HEK293 (cell line): Measurements from ENCODE around the gene PER1.

ENCODE experiments used
- BCL11B ChIP-seq: fragments of 450-650 bp; formaldehyde crosslinking; IDR thresholded peaks from 2 replicates; pipeline ENCODE4 v1.5.1; 2016; ENCODE audit warnings: low read depth, missing biosample characterization, missing genetic modification characterization
- GLI2 ChIP-seq: fragments of 450-650 bp; formaldehyde crosslinking; IDR thresholded peaks from 2 replicates; pipeline ENCODE4; 2017; ENCODE audit warnings: missing biosample characterization, missing genetic modification characterization, low read depth, borderline replicate concordance
- HOXD13 ChIP-seq: sonication (generic); formaldehyde crosslinking; IDR thresholded peaks from 2 replicates; pipeline ENCODE4 v1.8.0; 2022; ENCODE audit warnings: missing genetic modification reagents, borderline replicate concordance
- KLF1 ChIP-seq: fragments of 450-650 bp; formaldehyde crosslinking; IDR thresholded peaks from 2 replicates; pipeline ENCODE4 v1.5.1; 2016; ENCODE audit warnings: missing biosample characterization, missing genetic modification characterization
- KLF10 ChIP-seq: fragments of 450-650 bp; IDR thresholded peaks from 2 replicates; pipeline ENCODE4 v1.5.1; 2018; ENCODE audit warnings: missing biosample characterization, mild to moderate bottlenecking, missing genetic modification characterization
- PRDM1 ChIP-seq: fragments of 450-650 bp; formaldehyde crosslinking; IDR thresholded peaks from 2 replicates; pipeline ENCODE4; 2016; ENCODE audit warnings: missing biosample characterization, missing genetic modification characterization
- SALL2 ChIP-seq: fragments of 450-650 bp; formaldehyde crosslinking; IDR thresholded peaks from 2 replicates; pipeline ENCODE4 v1.5.0; 2017; ENCODE audit warnings: missing biosample characterization, mild to moderate bottlenecking, missing genetic modification characterization, borderline replicate concordance
- WT1 ChIP-seq: fragments of 450-650 bp; formaldehyde crosslinking; IDR thresholded peaks from 2 replicates; pipeline ENCODE4 v1.5.1; 2016; ENCODE audit warnings: missing biosample characterization, missing genetic modification characterization
- ZFHX2 ChIP-seq: fragments of 450-650 bp; formaldehyde crosslinking; conservative IDR thresholded peaks from 2 replicates; pipeline ENCODE4 v1.5.1; 2016; ENCODE audit warnings: missing biosample characterization, missing genetic modification characterization
- ZNF138 ChIP-seq: fragments of 450-650 bp; formaldehyde crosslinking; IDR thresholded peaks from 2 replicates; pipeline ENCODE4 v1.5.1; 2016; ENCODE audit warnings: missing biosample characterization, missing genetic modification characterization, borderline replicate concordance
- ZNF391 ChIP-seq: fragments of 450-650 bp; formaldehyde crosslinking; IDR thresholded peaks from 2 replicates; pipeline ENCODE4 v1.5.1; 2016; ENCODE audit warnings: low read depth, missing biosample characterization, missing genetic modification characterization, borderline replicate concordance
- ZNF416 ChIP-seq: fragments of 450-650 bp; formaldehyde crosslinking; IDR thresholded peaks from 2 replicates; pipeline ENCODE4 v1.5.1; 2016; ENCODE audit warnings: missing biosample characterization, missing genetic modification characterization
- ZNF560 ChIP-seq: fragments of 450-650 bp; formaldehyde crosslinking; IDR thresholded peaks from 2 replicates; pipeline ENCODE4 v1.5.1; 2017; ENCODE audit warnings: missing biosample characterization, missing genetic modification characterization, borderline replicate concordance
- ZNF777 ChIP-seq: fragments of 450-650 bp; formaldehyde crosslinking; IDR thresholded peaks from 2 replicates; pipeline ENCODE4 v1.5.1; 2017; ENCODE audit warnings: missing biosample characterization, missing genetic modification characterization, borderline replicate concordance
- ZXDB ChIP-seq: fragments of 450-650 bp; formaldehyde crosslinking; IDR thresholded peaks from 2 replicates; pipeline ENCODE4 v1.5.1; 2016; ENCODE audit warnings: missing biosample characterization, missing genetic modification characterization
- TF ChIP-seq, protein P1 (sequence below): fragments of 450-650 bp; formaldehyde crosslinking; IDR thresholded peaks from 2 replicates; pipeline ENCODE4 v1.5.1; 2016; ENCODE audit warnings: missing biosample characterization, missing genetic modification characterization
- TF ChIP-seq, protein P2 (sequence below): fragments of 450-650 bp; formaldehyde crosslinking; optimal IDR thresholded peaks from 2 replicates; pipeline ENCODE3; 2016; ENCODE audit warnings: missing biosample characterization, mild to moderate bottlenecking, missing genetic modification characterization
- TF ChIP-seq, protein P3 (sequence below): fragments of 450-650 bp; formaldehyde crosslinking; IDR thresholded peaks from 2 replicates; pipeline ENCODE4 v1.5.1; 2016; ENCODE audit warnings: missing biosample characterization, missing genetic modification characterization
- TF ChIP-seq, protein P4 (sequence below): fragments of 450-650 bp; formaldehyde crosslinking; IDR thresholded peaks from 2 replicates; pipeline ENCODE4 v1.5.1; 2017; ENCODE audit warnings: missing biosample characterization, missing genetic modification characterization
- TF ChIP-seq, protein P5 (sequence below): fragments of 450-650 bp; formaldehyde crosslinking; IDR thresholded peaks from 2 replicates; pipeline ENCODE4 v1.5.1; 2016; ENCODE audit warnings: missing biosample characterization, missing genetic modification characterization
- TF ChIP-seq, protein P6 (sequence below): fragments of 450-650 bp; formaldehyde crosslinking; IDR thresholded peaks from 2 replicates; pipeline ENCODE4 v1.5.1; 2016; ENCODE audit warnings: missing biosample characterization, missing genetic modification characterization
- TF ChIP-seq, protein P7 (sequence below): fragments of 450-650 bp; formaldehyde crosslinking; IDR thresholded peaks from 2 replicates; pipeline ENCODE4 v1.5.1; 2016; ENCODE audit warnings: missing biosample characterization, missing genetic modification characterization
- TF ChIP-seq, protein P8 (sequence below): fragments of 450-650 bp; formaldehyde crosslinking; IDR thresholded peaks from 2 replicates; pipeline ENCODE4 v1.5.1; 2016; ENCODE audit warnings: missing biosample characterization, missing genetic modification characterization

PER1 gene

DNA sequence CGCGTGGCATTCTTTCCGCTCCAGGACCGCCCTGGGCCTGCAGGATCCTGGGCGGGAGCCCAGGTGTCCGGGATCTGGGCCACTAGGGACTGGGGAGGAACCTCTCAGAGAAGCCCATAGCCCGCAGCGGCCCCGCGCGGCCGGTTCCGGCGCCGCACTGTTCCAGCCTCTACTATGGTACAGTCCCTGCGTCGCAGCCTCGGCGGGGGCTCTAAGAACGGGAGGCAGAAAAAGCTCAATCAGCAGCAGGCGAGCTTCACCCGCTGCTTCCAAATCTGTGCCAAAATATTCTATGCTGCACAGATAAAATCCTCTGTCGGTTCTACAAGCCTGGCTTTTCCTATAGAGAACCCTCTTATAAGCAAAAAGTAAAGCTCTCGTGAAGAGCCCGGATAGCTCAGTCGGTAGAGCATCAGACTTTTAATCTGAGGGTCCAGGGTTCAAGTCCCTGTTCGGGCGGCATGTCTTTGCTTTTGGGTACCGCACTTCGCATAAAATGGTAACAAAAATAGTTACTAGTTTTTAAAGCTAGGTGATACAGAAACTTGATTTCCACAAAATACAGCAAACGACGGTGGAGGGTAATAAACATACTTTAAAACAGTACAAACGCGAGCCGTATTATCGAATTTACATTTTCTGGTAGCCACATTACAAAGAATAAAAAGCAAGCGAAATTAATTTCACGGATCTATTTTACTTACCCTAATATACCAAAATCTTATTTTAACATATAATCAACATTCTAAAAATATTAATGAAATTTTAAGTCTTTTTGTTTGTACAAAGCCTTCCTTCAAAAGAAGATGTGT is 33.2 kb downstream of the PER1 start (continued):
- TF ChIP-seq, protein P1, sequence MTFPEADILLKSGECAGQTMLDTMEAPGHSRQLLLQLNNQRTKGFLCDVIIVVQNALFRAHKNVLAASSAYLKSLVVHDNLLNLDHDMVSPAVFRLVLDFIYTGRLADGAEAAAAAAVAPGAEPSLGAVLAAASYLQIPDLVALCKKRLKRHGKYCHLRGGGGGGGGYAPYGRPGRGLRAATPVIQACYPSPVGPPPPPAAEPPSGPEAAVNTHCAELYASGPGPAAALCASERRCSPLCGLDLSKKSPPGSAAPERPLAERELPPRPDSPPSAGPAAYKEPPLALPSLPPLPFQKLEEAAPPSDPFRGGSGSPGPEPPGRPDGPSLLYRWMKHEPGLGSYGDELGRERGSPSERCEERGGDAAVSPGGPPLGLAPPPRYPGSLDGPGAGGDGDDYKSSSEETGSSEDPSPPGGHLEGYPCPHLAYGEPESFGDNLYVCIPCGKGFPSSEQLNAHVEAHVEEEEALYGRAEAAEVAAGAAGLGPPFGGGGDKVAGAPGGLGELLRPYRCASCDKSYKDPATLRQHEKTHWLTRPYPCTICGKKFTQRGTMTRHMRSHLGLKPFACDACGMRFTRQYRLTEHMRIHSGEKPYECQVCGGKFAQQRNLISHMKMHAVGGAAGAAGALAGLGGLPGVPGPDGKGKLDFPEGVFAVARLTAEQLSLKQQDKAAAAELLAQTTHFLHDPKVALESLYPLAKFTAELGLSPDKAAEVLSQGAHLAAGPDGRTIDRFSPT: no peak
- TF ChIP-seq WT1 (tag by site-specific recombination): no peak
- TF ChIP-seq, protein P2, sequence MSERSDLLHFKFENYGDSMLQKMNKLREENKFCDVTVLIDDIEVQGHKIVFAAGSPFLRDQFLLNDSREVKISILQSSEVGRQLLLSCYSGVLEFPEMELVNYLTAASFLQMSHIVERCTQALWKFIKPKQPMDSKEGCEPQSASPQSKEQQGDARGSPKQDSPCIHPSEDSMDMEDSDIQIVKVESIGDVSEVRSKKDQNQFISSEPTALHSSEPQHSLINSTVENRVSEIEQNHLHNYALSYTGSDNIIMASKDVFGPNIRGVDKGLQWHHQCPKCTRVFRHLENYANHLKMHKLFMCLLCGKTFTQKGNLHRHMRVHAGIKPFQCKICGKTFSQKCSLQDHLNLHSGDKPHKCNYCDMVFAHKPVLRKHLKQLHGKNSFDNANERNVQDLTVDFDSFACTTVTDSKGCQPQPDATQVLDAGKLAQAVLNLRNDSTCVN (tag by site-specific recombination): peak; percentile 37
- no peak for TF ChIP-seq ZFHX2 (tag by site-specific recombination)
- no peak for TF ChIP-seq HOXD13 (CRISPR knock-in tag)
- no peak for TF ChIP-seq GLI2 (tag by site-specific recombination)
- TF ChIP-seq, protein P3, sequence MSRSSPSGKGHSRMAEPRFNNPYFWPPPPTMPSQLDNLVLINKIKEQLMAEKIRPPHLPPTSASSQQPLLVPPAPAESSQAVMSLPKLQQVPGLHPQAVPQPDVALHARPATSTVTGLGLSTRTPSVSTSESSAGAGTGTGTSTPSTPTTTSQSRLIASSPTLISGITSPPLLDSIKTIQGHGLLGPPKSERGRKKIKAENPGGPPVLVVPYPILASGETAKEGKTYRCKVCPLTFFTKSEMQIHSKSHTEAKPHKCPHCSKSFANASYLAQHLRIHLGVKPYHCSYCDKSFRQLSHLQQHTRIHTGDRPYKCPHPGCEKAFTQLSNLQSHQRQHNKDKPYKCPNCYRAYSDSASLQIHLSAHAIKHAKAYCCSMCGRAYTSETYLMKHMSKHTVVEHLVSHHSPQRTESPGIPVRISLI (tag by site-specific recombination): no peak
- TF ChIP-seq KLF1 (tag by site-specific recombination): no peak
- peak; percentile 25; the same call in 1 of the 2 replicates for TF ChIP-seq ZNF391 (tag by site-specific recombination)
- TF ChIP-seq SALL2 (tag by site-specific recombination): no peak
- TF ChIP-seq, protein P4, sequence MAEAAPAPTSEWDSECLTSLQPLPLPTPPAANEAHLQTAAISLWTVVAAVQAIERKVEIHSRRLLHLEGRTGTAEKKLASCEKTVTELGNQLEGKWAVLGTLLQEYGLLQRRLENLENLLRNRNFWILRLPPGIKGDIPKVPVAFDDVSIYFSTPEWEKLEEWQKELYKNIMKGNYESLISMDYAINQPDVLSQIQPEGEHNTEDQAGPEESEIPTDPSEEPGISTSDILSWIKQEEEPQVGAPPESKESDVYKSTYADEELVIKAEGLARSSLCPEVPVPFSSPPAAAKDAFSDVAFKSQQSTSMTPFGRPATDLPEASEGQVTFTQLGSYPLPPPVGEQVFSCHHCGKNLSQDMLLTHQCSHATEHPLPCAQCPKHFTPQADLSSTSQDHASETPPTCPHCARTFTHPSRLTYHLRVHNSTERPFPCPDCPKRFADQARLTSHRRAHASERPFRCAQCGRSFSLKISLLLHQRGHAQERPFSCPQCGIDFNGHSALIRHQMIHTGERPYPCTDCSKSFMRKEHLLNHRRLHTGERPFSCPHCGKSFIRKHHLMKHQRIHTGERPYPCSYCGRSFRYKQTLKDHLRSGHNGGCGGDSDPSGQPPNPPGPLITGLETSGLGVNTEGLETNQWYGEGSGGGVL (tag by site-specific recombination): no peak
- TF ChIP-seq, protein P5, sequence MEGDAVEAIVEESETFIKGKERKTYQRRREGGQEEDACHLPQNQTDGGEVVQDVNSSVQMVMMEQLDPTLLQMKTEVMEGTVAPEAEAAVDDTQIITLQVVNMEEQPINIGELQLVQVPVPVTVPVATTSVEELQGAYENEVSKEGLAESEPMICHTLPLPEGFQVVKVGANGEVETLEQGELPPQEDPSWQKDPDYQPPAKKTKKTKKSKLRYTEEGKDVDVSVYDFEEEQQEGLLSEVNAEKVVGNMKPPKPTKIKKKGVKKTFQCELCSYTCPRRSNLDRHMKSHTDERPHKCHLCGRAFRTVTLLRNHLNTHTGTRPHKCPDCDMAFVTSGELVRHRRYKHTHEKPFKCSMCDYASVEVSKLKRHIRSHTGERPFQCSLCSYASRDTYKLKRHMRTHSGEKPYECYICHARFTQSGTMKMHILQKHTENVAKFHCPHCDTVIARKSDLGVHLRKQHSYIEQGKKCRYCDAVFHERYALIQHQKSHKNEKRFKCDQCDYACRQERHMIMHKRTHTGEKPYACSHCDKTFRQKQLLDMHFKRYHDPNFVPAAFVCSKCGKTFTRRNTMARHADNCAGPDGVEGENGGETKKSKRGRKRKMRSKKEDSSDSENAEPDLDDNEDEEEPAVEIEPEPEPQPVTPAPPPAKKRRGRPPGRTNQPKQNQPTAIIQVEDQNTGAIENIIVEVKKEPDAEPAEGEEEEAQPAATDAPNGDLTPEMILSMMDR: peak; percentile 90
- TF ChIP-seq, protein P6, sequence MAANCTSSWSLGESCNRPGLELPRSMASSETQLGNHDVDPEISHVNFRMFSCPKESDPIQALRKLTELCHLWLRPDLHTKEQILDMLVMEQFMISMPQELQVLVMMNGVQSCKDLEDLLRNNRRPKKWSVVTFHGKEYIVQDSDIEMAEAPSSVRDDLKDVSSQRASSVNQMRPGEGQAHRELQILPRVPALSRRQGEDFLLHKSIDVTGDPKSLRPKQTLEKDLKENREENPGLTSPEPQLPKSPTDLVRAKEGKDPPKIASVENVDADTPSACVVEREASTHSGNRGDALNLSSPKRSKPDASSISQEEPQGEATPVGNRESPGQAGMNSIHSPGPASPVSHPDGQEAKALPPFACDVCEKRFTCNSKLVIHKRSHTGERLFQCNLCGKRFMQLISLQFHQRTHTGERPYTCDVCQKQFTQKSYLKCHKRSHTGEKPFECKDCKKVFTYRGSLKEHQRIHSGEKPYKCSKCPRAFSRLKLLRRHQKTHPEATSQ (tag by site-specific recombination): no peak
- no peak for TF ChIP-seq ZNF416 (tag by site-specific recombination)
- TF ChIP-seq ZNF560 (tag by site-specific recombination): no peak
- TF ChIP-seq PRDM1 (tag by site-specific recombination): no peak
- TF ChIP-seq ZNF138 (tag by site-specific recombination): no peak
- TF ChIP-seq ZXDB: no peak
- TF ChIP-seq, protein P7, sequence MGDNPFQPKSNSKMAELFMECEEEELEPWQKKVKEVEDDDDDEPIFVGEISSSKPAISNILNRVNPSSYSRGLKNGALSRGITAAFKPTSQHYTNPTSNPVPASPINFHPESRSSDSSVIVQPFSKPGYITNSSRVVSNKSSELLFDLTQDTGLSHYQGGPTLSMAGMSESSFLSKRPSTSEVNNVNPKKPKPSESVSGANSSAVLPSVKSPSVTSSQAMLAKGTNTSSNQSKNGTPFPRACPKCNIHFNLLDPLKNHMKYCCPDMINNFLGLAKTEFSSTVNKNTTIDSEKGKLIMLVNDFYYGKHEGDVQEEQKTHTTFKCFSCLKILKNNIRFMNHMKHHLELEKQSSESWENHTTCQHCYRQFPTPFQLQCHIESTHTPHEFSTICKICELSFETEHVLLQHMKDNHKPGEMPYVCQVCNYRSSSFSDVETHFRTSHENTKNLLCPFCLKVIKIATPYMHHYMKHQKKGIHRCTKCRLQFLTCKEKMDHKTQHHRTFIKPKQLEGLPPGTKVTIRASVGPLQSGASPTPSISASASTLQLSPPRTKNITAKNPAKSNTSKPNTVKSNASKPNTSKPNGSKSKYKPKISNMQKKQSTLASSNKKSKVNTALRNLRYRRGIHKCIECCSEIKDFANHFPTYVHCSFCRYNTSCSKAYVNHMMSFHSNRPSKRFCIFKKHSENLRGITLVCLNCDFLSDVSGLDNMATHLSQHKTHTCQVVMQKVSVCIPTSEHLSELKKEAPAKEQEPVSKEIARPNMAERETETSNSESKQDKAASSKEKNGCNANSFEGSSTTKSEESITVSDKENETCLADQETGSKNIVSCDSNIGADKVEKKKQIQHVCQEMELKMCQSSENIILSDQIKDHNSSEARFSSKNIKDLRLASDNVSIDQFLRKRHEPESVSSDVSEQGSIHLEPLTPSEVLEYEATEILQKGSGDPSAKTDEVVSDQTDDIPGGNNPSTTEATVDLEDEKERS (tag by site-specific recombination): no peak
- no peak for TF ChIP-seq BCL11B (tag by site-specific recombination)
- TF ChIP-seq ZNF777 (tag by site-specific recombination): no peak
- TF ChIP-seq, protein P8, sequence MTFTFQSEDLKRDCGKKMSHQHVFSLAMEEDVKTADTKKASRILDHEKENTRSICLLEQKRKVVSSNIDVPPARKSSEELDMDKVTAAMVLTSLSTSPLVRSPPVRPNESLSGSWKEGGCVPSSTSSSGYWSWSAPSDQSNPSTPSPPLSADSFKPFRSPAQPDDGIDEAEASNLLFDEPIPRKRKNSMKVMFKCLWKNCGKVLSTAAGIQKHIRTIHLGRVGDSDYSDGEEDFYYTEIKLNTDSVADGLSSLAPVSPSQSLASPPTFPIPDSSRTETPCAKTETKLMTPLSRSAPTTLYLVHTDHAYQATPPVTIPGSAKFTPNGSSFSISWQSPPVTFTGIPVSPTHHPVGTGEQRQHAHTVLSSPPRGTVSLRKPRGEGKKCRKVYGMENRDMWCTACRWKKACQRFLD (tag by site-specific recombination): no peak
- TF ChIP-seq KLF10 (tag by site-specific recombination): peak; percentile 80
